ENCODE data around the gene PIP5KL1.

DNA sequence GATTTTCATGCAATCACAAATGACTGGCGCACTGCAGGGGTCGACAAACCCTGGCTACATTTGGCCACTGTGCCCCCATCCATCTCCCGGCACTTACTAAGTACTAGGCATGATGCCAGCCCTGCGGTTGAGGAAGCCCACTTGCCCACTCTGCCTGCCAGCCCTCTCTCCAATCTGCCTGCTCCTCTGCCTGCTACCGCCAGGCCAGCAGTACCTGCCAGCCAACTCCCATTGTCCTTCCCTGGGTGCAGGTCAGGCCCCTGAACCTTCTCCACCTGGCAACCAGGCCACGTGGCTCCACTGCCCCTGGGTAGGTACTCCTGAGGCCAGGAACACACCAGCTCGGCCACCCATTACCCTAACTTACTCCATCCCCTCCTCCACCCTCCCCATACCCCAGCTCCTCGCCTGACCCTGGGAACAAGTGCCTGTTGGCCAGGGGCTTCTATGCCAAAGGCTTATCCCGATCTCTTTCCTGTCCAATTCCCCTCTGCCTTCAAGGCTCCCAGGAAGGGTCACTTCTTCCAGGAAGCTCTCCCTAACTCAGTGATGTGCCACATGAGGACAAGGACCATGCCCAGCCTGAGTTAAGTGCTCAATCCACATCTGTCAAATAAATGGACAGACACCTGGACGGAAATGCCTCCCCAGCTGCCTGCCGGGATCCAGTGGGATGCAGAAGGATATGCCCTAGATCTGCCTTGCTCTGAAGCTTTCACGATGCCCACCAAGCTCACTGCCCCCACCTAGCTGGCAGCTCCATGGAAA, 43.6 kb upstream of the PIP5KL1 start:
- TF ChIP-seq, protein P1, sequence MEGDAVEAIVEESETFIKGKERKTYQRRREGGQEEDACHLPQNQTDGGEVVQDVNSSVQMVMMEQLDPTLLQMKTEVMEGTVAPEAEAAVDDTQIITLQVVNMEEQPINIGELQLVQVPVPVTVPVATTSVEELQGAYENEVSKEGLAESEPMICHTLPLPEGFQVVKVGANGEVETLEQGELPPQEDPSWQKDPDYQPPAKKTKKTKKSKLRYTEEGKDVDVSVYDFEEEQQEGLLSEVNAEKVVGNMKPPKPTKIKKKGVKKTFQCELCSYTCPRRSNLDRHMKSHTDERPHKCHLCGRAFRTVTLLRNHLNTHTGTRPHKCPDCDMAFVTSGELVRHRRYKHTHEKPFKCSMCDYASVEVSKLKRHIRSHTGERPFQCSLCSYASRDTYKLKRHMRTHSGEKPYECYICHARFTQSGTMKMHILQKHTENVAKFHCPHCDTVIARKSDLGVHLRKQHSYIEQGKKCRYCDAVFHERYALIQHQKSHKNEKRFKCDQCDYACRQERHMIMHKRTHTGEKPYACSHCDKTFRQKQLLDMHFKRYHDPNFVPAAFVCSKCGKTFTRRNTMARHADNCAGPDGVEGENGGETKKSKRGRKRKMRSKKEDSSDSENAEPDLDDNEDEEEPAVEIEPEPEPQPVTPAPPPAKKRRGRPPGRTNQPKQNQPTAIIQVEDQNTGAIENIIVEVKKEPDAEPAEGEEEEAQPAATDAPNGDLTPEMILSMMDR (conservative IDR thresholded peaks at IDR 0.05) = no peak
- no peak for TF ChIP-seq EZH2 (IDR thresholded peaks at IDR 0.05; ENCODE audit: low read depth)

Measured in PC-9 (cell line).